Keratinocyte (primary cell): ENCODE results near the gene PHRF1. TPM values are rescaled to one million over a fixed set of nuclear protein-coding genes. Genes with fewer than 3 reads are reported as not detected.

ENCODE experiments used
- DNase-seq: peaks from one replicate; pipeline ENCODE4 v3.0.0-alpha.2; 2011; ENCODE audit warnings: low read depth, missing footprints, low spot score
- FAIRE-seq: peaks from 2 replicates; lab custom pipeline; 2011; peaks lifted over from hg19 to GRCh38; lab: Jason Lieb, UNC
- H2AFZ ChIP-seq: 2 replicates; pipeline ENCODE4 v1.6.0; 2012; ENCODE audit warnings: low read length, control low read depth, inconsistent platforms; ENCODE audit not compliant: control insufficient read depth
- H3K27ac ChIP-seq: 2 replicates; pipeline ENCODE4 v1.5.1; 2011; ENCODE audit warnings: low read length; ENCODE audit not compliant: control insufficient read depth, insufficient read depth
- H3K27me3 ChIP-seq: 3 replicates; pipeline ENCODE4 v1.6.0; 2011; ENCODE audit warnings: low read length; ENCODE audit not compliant: control insufficient read depth, insufficient read depth; ENCODE audit errors: extremely low read depth
- H3K36me3 ChIP-seq, 2 experiments: 2 replicates in 1 of 2; 3 replicates in 1 of 2; pipeline ENCODE4 v1.5.1; 2011; ENCODE audit warnings: low read length in 2 of 2, mild to moderate bottlenecking in 1 of 2; ENCODE audit not compliant: control insufficient read depth in 2 of 2, insufficient read depth in 2 of 2; ENCODE audit errors: extremely low read depth in 1 of 2
- H3K4me1 ChIP-seq: 3 replicates; pipeline ENCODE4 v1.5.1; 2011; ENCODE audit warnings: low read length; ENCODE audit not compliant: control insufficient read depth, insufficient read depth; ENCODE audit errors: extremely low read depth
- H3K4me2 ChIP-seq: 3 replicates; pipeline ENCODE4 v1.6.0; 2011; ENCODE audit warnings: low read depth, low read length; ENCODE audit not compliant: control insufficient read depth, insufficient read depth; ENCODE audit errors: extremely low read depth
- H3K4me3 ChIP-seq, 3 experiments: fragments of 200-600 bp in 1 of 3; sonication (generic) in 1 of 3; 2 replicates in 2 of 3; 3 replicates in 1 of 3; pipeline ENCODE4 v1.5.1; 2011 to 2016; ENCODE audit warnings: low read length in 3 of 3, mild to moderate bottlenecking in 3 of 3, control low read depth in 2 of 3, inconsistent platforms in 1 of 3, low read depth in 1 of 3, mixed read lengths in 1 of 3, mixed run types in 1 of 3, moderate library complexity in 1 of 3; ENCODE audit not compliant: control insufficient read depth in 2 of 3, insufficient read depth in 2 of 3; ENCODE audit errors: extremely low read depth in 1 of 3
- H3K79me2 ChIP-seq: 2 replicates; pipeline ENCODE4 v1.6.0; 2012; ENCODE audit warnings: low read length; ENCODE audit not compliant: control insufficient read depth, insufficient read depth
- H3K9ac ChIP-seq: 3 replicates; pipeline ENCODE4 v1.6.0; 2011; ENCODE audit warnings: low read length; ENCODE audit not compliant: control insufficient read depth, insufficient read depth; ENCODE audit errors: extremely low read depth
- H3K9me1 ChIP-seq: 3 replicates; pipeline ENCODE4 v1.6.0; 2011; ENCODE audit warnings: low read length; ENCODE audit not compliant: control insufficient read depth, insufficient read depth; ENCODE audit errors: extremely low read depth
- H3K9me3 ChIP-seq: 2 replicates; pipeline ENCODE4 v1.5.1; 2012; ENCODE audit warnings: low read depth, low read length; ENCODE audit not compliant: control insufficient read depth
- H4K20me1 ChIP-seq: 3 replicates; pipeline ENCODE4 v1.6.0; 2011; ENCODE audit warnings: low read length; ENCODE audit not compliant: control insufficient read depth, insufficient read depth; ENCODE audit errors: extremely low read depth
- EZH2 ChIP-seq: IDR thresholded peaks from one replicate; pipeline ENCODE4 v1.6.1; 2012; ENCODE audit warnings: inconsistent platforms, mild to moderate bottlenecking, low read length, moderate library complexity
- dilution Hi-C: fragments of 300-500 bp; cut with MboI; formaldehyde crosslinking; loops from one replicate; pipeline ENCODE4 v1.7.0; 2020; ENCODE audit warnings: low sequenced_read_pairs; ENCODE audit not compliant: extremely low pct_ligation_motif_present
- polyA plus RNA-seq, 5 experiments: library from polyadenylated mRNA; depleted of rRNA in 3 of 5; stranded (reverse) in 3 of 5; stranded (forward) in 1 of 5; unstranded in 1 of 5; fragments of >200 nt; gene quantifications; 1 replicate in 1 of 5; 2 replicates in 3 of 5; 3 replicates in 1 of 5; pipeline versions ENCODE4 v1.2.1 to v1.2.3, GENCODE V29; 2011 to 2012; ENCODE audit warnings: missing spikeins in 2 of 5, low read depth in 1 of 5, low replicate concordance in 1 of 5
- TF ChIP-seq, protein P1 (sequence below), 3 experiments: IDR thresholded peaks in 1 of 3; conservative IDR thresholded peaks in 1 of 3; optimal IDR thresholded peaks in 1 of 3; 2 replicates in 2 of 3; 3 replicates in 1 of 3; pipeline versions ENCODE3 to v1.5.1; 2011; ENCODE audit warnings: low read length in 3 of 3, mild to moderate bottlenecking in 3 of 3, moderate library complexity in 2 of 3, control low read depth in 1 of 3, inconsistent platforms in 1 of 3; ENCODE audit not compliant: insufficient read depth in 2 of 3; ENCODE audit errors: extremely low read depth in 1 of 3

The PHRF1 gene
- polyA plus RNA-seq, 1 donor (not counting 4 experiments of a cell fraction or from before 2014, with no cell fraction given), result 10.7 TPM

DNA sequence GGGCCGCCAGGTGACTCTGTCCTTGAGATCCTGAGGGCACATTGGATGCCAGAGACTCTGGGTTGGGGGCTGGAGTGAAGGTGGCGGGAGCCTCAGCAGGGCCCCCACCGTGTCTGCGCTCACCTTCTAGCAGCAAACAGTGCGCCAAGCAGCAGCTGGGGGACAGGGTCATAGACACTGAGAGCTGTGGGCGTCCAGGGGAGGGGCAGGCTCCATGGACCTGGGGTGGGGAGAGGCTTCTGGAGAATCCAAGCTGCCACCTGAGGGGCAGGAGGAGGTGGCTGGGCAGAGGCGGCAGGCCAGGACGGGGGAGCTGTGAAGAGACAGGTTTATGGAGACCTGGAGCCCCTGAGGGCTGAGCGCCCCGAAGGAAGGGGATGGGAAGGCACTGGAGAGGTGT, 8.0 kb downstream of the PHRF1 start:
- H3K9me3 ChIP-seq, result no peaks in the 10 kb centered on the region
- dilution Hi-C loops, result no loop called here
- FAIRE-seq (no peak), DNase-seq (no peak)
- peaks cover 28% of the 10 kb centered on the region for H4K20me1 ChIP-seq
- H3K27me3 ChIP-seq, result no peaks in the 10 kb centered on the region
- no peak for TF ChIP-seq EZH2
- TF ChIP-seq, protein P1, sequence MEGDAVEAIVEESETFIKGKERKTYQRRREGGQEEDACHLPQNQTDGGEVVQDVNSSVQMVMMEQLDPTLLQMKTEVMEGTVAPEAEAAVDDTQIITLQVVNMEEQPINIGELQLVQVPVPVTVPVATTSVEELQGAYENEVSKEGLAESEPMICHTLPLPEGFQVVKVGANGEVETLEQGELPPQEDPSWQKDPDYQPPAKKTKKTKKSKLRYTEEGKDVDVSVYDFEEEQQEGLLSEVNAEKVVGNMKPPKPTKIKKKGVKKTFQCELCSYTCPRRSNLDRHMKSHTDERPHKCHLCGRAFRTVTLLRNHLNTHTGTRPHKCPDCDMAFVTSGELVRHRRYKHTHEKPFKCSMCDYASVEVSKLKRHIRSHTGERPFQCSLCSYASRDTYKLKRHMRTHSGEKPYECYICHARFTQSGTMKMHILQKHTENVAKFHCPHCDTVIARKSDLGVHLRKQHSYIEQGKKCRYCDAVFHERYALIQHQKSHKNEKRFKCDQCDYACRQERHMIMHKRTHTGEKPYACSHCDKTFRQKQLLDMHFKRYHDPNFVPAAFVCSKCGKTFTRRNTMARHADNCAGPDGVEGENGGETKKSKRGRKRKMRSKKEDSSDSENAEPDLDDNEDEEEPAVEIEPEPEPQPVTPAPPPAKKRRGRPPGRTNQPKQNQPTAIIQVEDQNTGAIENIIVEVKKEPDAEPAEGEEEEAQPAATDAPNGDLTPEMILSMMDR (optimal IDR thresholded peaks at IDR 0.05 in 1 of 3, IDR thresholded peaks at IDR 0.05 in 1 of 3, conservative IDR thresholded peaks at IDR 0.05 in 1 of 3; ENCODE audit: extremely low read depth in 1 of 3, insufficient read depth in 2 of 3, low read length in 3 of 3), result no peak
- no peak overlapping the region for H2AFZ ChIP-seq
- H3K4me3 ChIP-seq, result no peak overlapping the region
- H3K79me2 ChIP-seq, result peaks cover 82% of the 10 kb centered on the region
- H3K9me1 ChIP-seq, result peaks cover under 1% of the 10 kb centered on the region
- no peak overlapping the region for H3K27ac ChIP-seq
- peaks cover 24 to 44% of the 10 kb centered on the region in 2 experiments for H3K36me3 ChIP-seq
- H3K4me2 ChIP-seq, result no peak overlapping the region
- peaks cover 7% of the 10 kb centered on the region for H3K4me1 ChIP-seq
- no peak overlapping the region for H3K9ac ChIP-seq

DNA sequence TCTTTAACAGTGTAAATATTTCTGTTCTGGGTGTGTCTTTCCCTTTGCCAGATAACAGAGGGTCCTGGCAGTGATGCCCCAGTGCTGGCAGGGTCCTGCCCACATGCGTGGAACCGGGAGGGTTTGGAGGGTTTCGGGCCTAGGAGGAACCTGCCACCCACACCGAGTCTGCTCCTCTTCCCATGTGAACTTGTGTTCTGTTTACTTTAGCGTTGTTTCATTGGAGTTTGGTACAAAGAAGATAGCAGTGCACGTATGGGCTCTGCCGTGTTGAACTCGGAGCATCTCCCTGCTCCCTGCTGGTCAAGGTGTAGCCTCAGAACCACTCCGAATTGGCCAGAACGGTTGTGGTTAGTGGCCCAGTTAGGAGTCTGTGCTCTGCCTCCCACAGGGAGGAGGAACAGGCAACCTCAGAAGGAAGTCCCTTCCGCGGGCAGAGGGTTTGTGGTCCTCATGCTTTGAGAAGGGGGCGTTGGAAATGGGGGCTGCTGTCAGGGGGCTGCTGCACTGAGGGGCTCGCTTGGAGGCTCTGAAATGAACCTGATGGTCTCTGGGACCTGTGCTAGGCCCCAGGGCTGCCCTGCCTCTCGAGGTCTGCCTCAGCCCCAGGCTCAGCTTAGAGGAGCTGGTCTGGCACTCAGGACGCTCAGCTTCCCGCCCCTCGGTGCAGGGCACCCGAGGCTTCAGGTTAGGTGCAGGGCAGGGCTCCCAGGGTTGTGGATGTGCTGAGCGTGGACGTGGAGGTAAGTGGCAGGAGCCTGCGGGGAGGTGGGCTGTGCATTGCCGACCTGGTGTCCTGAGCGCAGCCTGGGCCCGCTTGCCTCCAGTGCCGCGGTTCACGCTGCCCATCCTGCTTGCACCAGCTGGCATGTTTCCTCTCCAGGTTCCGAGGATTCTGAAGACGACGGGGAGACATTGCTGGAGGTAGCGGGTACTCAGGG, 10.4 kb downstream of the PHRF1 start:
- Histone ChIP-seq H4K20me1 (peaks cover 9% of the 10 kb centered on the region), H3K27me3 (no peaks in the 10 kb centered on the region), H3K9me3 (no peaks in the 10 kb centered on the region), H3K27ac (no peak overlapping the region), H3K36me3 (peaks cover 33 to 46% of the 10 kb centered on the region in 2 experiments), H3K9ac (no peak overlapping the region), H3K79me2 (peaks cover 66% of the 10 kb centered on the region), H3K4me2 (no peak overlapping the region), H2AFZ (no peak overlapping the region), H3K4me1 (no peaks in the 10 kb centered on the region), H3K4me3 (no peak overlapping the region), H3K9me1 (no peaks in the 10 kb centered on the region)
- dilution Hi-C loops, result no loop called here
- FAIRE-seq, result no peak
- no peak for DNase-seq
- TF ChIP-seq, protein P1 (optimal IDR thresholded peaks at IDR 0.05 in 1 of 3, IDR thresholded peaks at IDR 0.05 in 1 of 3, conservative IDR thresholded peaks at IDR 0.05 in 1 of 3; ENCODE audit: extremely low read depth in 1 of 3, insufficient read depth in 2 of 3, low read length in 3 of 3), result no peak
- TF ChIP-seq EZH2, result no peak
